K562 (cell line): ENCODE data around the gene FAM114A1. TPM values are rescaled to one million over a fixed set of nuclear protein-coding genes. Genes with fewer than 3 reads are reported as not detected.

Experiments used
- ATAC-seq: fragments of 200-7000 bp; cut with Tn5 transposase; 3 replicates; pipeline ENCODE4 v1.9.1; 2020; ENCODE audit warnings: moderate library complexity
- BruUV-seq: library from RNA; stranded (reverse); fragments of 400-500 nt; replicated peaks from 2 replicates; lab custom pipeline; 2021; lab: Mats Ljungman, UMichigan
- CTCF ChIA-PET: fragments of 300-600 bp; formaldehyde crosslinking; extraction: SDS; loops from one replicate; lab custom pipeline; 2021; ENCODE audit warnings: low intra/inter-chr PET ratio; lab: Yijun Ruan, JAX
- POLR2A ChIA-PET: fragments of 300-600, 350-650 bp; sonication (Branson Sonifier 250); formaldehyde crosslinking; extraction: SDS; loops from one replicate; lab custom pipeline; 2021; ENCODE audit warnings: antibody characterized with exemption, inconsistent platforms; lab: Yijun Ruan, JAX
- DNase-seq, 4 experiments: peaks; one replicate each; pipeline versions ENCODE4 v3.0.0 to v3.0.0-alpha.2; 2011 to 2018; ENCODE audit warnings: low spot score in 3 of 4, mixed read lengths in 3 of 4; ENCODE audit errors: extremely low read depth in 1 of 4
- FAIRE-seq: peaks from 2 replicates; lab custom pipeline; 2011; peaks lifted over from hg19 to GRCh38; lab: Jason Lieb, UNC
- H2AFZ ChIP-seq: 2 replicates; pipeline ENCODE4 v1.6.0; 2011; ENCODE audit warnings: low read depth, low read length, control low read depth, inconsistent platforms
- H3K27ac ChIP-seq: fragments of 200-600 bp; 3 replicates; pipeline ENCODE4 v1.8.0; 2011; ENCODE audit warnings: low read depth, mild to moderate bottlenecking, control low read depth, inconsistent platforms, low read length, moderate library complexity, mixed read lengths; ENCODE audit errors: extremely low read depth
- H3K27me3 ChIP-seq, 2 experiments: fragments of 300-600 bp in 1 of 2; 2 replicates in 1 of 2; 3 replicates in 1 of 2; pipeline versions ENCODE4 v1.6.0 to v1.8.0; 2011; ENCODE audit warnings: inconsistent platforms in 2 of 2, low read length in 2 of 2, mild to moderate bottlenecking in 1 of 2, mixed read lengths in 1 of 2, moderate library complexity in 1 of 2; ENCODE audit not compliant: control insufficient read depth in 2 of 2, insufficient read depth in 2 of 2
- H3K36me3 ChIP-seq: fragments of 300-600 bp; 3 replicates; pipeline ENCODE4 v1.8.0; 2011; ENCODE audit warnings: mild to moderate bottlenecking, low read length, inconsistent platforms; ENCODE audit not compliant: control insufficient read depth, insufficient read depth
- H3K4me1 ChIP-seq, 2 experiments: fragments of 200-600 bp in 1 of 2; replicated peaks in 1 of 2; 2 replicates in 1 of 2; 3 replicates in 1 of 2; pipeline versions ENCODE4 v1.5.1 to v1.8.0; 2011; ENCODE audit warnings: inconsistent platforms in 2 of 2, low read length in 2 of 2, mild to moderate bottlenecking in 1 of 2, mixed read lengths in 1 of 2, moderate library complexity in 1 of 2; ENCODE audit not compliant: control insufficient read depth in 2 of 2, insufficient read depth in 2 of 2
- H3K4me2 ChIP-seq: 2 replicates; pipeline ENCODE4 v1.6.1; 2011; ENCODE audit warnings: low read length, control low read depth, inconsistent platforms, mixed read lengths; ENCODE audit not compliant: insufficient read depth
- H3K4me3 ChIP-seq: fragments of 200-600 bp; sonication (generic), shearing (Covaris generic); 2 replicates; pipeline ENCODE4 v1.5.1; 2016; ENCODE audit warnings: control low read depth, inconsistent platforms
- H3K79me2 ChIP-seq: fragments of 200-600 bp; 3 replicates; pipeline ENCODE4 v1.8.0; 2011; ENCODE audit warnings: low read length, inconsistent platforms; ENCODE audit not compliant: control insufficient read depth, insufficient read depth
- H3K9ac ChIP-seq, 2 experiments: 2 replicates each; pipeline versions ENCODE4 v1.6.0 to v1.6.1; 2011; ENCODE audit warnings: low read depth in 2 of 2, low read length in 2 of 2, control low read depth in 1 of 2, inconsistent platforms in 1 of 2, mild to moderate bottlenecking in 1 of 2, mixed read lengths in 1 of 2; ENCODE audit not compliant: insufficient read depth in 1 of 2
- H3K9me1 ChIP-seq: one replicate; pipeline ENCODE4 v1.6.0; 2011; ENCODE audit warnings: inconsistent platforms, mild to moderate bottlenecking, low read length, moderate library complexity; ENCODE audit not compliant: control insufficient read depth, insufficient read depth
- H3K9me3 ChIP-seq: replicated peaks from 2 replicates; pipeline ENCODE4 v1.5.1; 2011; ENCODE audit warnings: low read depth, low read length, inconsistent platforms; ENCODE audit not compliant: control insufficient read depth, insufficient read depth
- H4K20me1 ChIP-seq: replicated peaks from 2 replicates; pipeline ENCODE4 v1.6.1; 2011; ENCODE audit warnings: low read length, inconsistent platforms, mixed read lengths; ENCODE audit not compliant: control insufficient read depth, insufficient read depth
- CREBBP ChIP-seq: IDR thresholded peaks from one replicate; pipeline ENCODE4 v1.6.1; 2012; ENCODE audit warnings: low read depth, mild to moderate bottlenecking, control low read depth, inconsistent platforms, low read length
- ERF ChIP-seq: fragments of 450-650 bp; formaldehyde crosslinking; IDR thresholded peaks from 2 replicates; pipeline ENCODE4 v1.4.0; 2020; ENCODE audit warnings: mild to moderate bottlenecking, mixed read lengths
- FOXM1 ChIP-seq, 2 experiments: fragments of 450-650 bp in 1 of 2; sonication (generic) in 1 of 2; formaldehyde crosslinking in 1 of 2; IDR thresholded peaks; 2 replicates each; pipeline versions ENCODE4 v1.6.1 to v1.9.0; 2017 to 2022; ENCODE audit warnings: low read depth in 2 of 2, mild to moderate bottlenecking in 2 of 2, missing genetic modification reagents in 1 of 2, moderate library complexity in 1 of 2
- POLR2B ChIP-seq: fragments of 450-650 bp; IDR thresholded peaks from 2 replicates; pipeline ENCODE4 v1.6.1; 2018; ENCODE audit warnings: low read depth; ENCODE audit not compliant: partially characterized antibody
- POLR2H ChIP-seq: IDR thresholded peaks from 2 replicates; pipeline ENCODE4 v1.6.1; 2016; ENCODE audit warnings: missing genetic modification characterization, low read depth, mild to moderate bottlenecking, control low read depth, missing compliant biosample characterization, moderate library complexity
- SOX6 ChIP-seq: fragments of 450-650 bp; IDR thresholded peaks from 2 replicates; pipeline ENCODE4 v1.6.1; 2014; ENCODE audit warnings: mild to moderate bottlenecking
- SRSF9 ChIP-seq: fragments of 200-400 bp; formaldehyde crosslinking; IDR thresholded peaks from 2 replicates; pipeline ENCODE4 v1.6.1; 2017; ENCODE audit warnings: low read depth, low read length, borderline replicate concordance
- ZBED1 ChIP-seq: IDR thresholded peaks from 2 replicates; pipeline ENCODE4 v1.6.1; 2014
- ZNF347 ChIP-seq: fragments of 450-650 bp; formaldehyde crosslinking; IDR thresholded peaks from 2 replicates; pipeline ENCODE4 v1.4.0; 2020; ENCODE audit warnings: low read depth, mild to moderate bottlenecking, moderate library complexity
- ZNF668 ChIP-seq: fragments of 250-450 bp; sonication (Bioruptor Pico); IDR thresholded peaks from 2 replicates; pipeline ENCODE4 v1.8.0; 2022; ENCODE audit warnings: mild to moderate bottlenecking, inconsistent platforms
- WGBS: fragments of 100-300 bp; shearing (Covaris generic); methylation state at CpG from one replicate; pipeline ENCODE4 v1.1.6; 2016; ENCODE audit warnings: low coverage, mixed read lengths; ENCODE audit not compliant: insufficient coverage; ENCODE audit errors: missing lambda C conversion rate; 5-methylcytosine and 5-hydroxymethylcytosine counted together
- in situ Hi-C: fragments of 300-500 bp; cut with MboI; formaldehyde crosslinking; loops from 4 replicates; pipeline ENCODE4 v1.15.0; 2018; ENCODE audit warnings: inconsistent platforms, mixed read lengths
- intact Hi-C: fragments of 100-400 bp; cut with micrococcal nuclease; formaldehyde crosslinking; loops from 2 replicates; pipeline ENCODE4 v1.14.2; 2022
- polyA plus RNA-seq, 8 experiments: library from polyadenylated mRNA; depleted of rRNA in 4 of 8; stranded (reverse) in 5 of 8; unstranded in 3 of 8; fragments of >200 nt; fragmentation: Nextera tagmentation in 2 of 8; fragmentation: Illumina TruSeq in 1 of 8; extraction: Ambion mirVana in 2 of 8; extraction: Trizol in 1 of 8; gene quantifications; 2 replicates each; pipeline versions ENCODE4 v1.2.1 to v1.2.3, GENCODE V29; 2011 to 2014; ENCODE audit warnings: inconsistent platforms in 1 of 8, missing spikeins in 1 of 8
- total RNA-seq, 7 experiments: library from RNA; depleted of rRNA in 6 of 7; stranded (reverse); fragments of >200 nt in 6 of 7; fragmentation: Illumina TruSeq in 2 of 7; extraction: Trizol in 2 of 7; gene quantifications; 2 replicates each; pipeline versions ENCODE4 v1.2.1 to v1.2.3, GENCODE V29; 2011 to 2021; ENCODE audit warnings: low replicate concordance in 1 of 7
- TF ChIP-seq, protein P1 (sequence below): fragments of 450-650 bp; formaldehyde crosslinking; IDR thresholded peaks from 2 replicates; pipeline ENCODE4 v1.4.0; 2022; ENCODE audit warnings: missing genetic modification characterization

FAM114A1 gene
- total and polyA plus RNA-seq, 9 of the 15 experiments (the other 6 are each of a cell fraction or from before 2014, with no cell fraction given) = 1.8 to 12.0 (median 4.3) TPM

DNA sequence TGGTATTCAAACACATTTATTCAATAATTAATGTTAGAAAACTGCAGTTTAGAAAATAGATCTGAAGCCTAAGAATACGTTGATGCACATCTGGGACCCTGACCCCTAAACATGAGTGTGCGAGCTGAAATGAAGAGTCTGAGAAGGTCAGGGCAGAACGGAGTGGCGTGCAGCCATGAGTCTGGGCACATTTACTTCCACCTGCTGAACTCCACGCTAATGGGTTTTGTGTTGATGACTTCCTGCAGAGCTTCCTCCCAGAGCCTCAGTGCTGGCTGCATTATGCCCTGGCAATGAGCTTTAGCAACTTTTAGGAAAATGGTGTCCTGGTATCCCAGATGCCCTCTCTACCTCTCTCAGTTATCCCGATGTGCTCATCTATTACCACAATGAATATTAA lies 53.1 kb downstream of the FAM114A1 start:
- no TSS peak for BruUV-seq
- Histone ChIP-seq H3K4me3 (no peak overlapping the region), H3K4me2 (no peak overlapping the region), H3K27ac (no peak overlapping the region), H3K9me3 (no peaks in the 10 kb centered on the region), H4K20me1 (peaks cover 4% of the 10 kb centered on the region; the same call in 1 of the 2 replicates), H2AFZ (no peak overlapping the region), H3K36me3 (no peaks in the 10 kb centered on the region; the same call in 2 of the 3 replicates)
- intact Hi-C loops (no loop called here), in situ Hi-C loops (no loop called here)
- TF ChIP-seq CREBBP (no peak), SRSF9 (no peak), SOX6 (no peak), ZNF668 (CRISPR knock-in tag) (no peak), ZNF347 (CRISPR knock-in tag) (no peak), ERF (CRISPR knock-in tag) (no peak), POLR2B (no peak), POLR2H (tag) (no peak), ZBED1 (no peak), FOXM1 (IDR thresholded peaks at IDR 0.05; ENCODE audit: low read depth) (no peak), FOXM1 (CRISPR knock-in tag; IDR thresholded peaks at IDR 0.05; ENCODE audit: low read depth) (no peak)
- TF ChIP-seq, protein P1, sequence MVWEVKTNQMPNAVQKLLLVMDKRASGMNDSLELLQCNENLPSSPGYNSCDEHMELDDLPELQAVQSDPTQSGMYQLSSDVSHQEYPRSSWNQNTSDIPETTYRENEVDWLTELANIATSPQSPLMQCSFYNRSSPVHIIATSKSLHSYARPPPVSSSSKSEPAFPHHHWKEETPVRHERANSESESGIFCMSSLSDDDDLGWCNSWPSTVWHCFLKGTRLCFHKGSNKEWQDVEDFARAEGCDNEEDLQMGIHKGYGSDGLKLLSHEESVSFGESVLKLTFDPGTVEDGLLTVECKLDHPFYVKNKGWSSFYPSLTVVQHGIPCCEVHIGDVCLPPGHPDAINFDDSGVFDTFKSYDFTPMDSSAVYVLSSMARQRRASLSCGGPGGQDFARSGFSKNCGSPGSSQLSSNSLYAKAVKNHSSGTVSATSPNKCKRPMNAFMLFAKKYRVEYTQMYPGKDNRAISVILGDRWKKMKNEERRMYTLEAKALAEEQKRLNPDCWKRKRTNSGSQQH (CRISPR knock-in tag) = no peak
- TF ChIP-seq, all 486 proteins: peak for 0
- CTCF ChIA-PET = no interaction called here
- no peak overlapping the region for H3K9ac ChIP-seq
- POLR2A ChIA-PET = no interaction called here
- H3K27me3 ChIP-seq = no peaks in the 10 kb centered on the region
- ATAC-seq (no peak), DNase-seq (no peak), FAIRE-seq (no peak)
- no peaks in the 10 kb centered on the region for H3K79me2 ChIP-seq
- no peaks in the 10 kb centered on the region for H3K4me1 ChIP-seq
- WGBS = 26% methylated on average over 6 of the region's 6 CpGs
- H3K9me1 ChIP-seq = no peaks in the 10 kb centered on the region
